GM18507 (cell line): ENCODE data around the gene PRDM7.
"Not testable (repeated sequence)": the region's sequence is repeated elsewhere in the genome, so short reads cannot be mapped to it uniquely, and the experiment has no call there.

ENCODE experiments used
- DNase-seq: peaks from one replicate; pipeline ENCODE4 v3.0.0; 2011; ENCODE audit warnings: low read depth; ENCODE audit not compliant: insufficient read length; ENCODE audit errors: extremely low spot score
- FAIRE-seq: peaks from 2 replicates; lab custom pipeline; 2011; peaks lifted over from hg19 to GRCh38; lab: Jason Lieb, UNC

PRDM7 gene

GRCh38 chr16:90077757-90078578 lies 837 bp upstream of the PRDM7 start:
- DNase-seq, result no peak
- FAIRE-seq, result no peak

- DNase-seq (no peak), FAIRE-seq (no peak)
Observed at GRCh38 chr16:90072442-90073105, 4.6 kb downstream of the PRDM7 start.

GRCh38 chr16:90070440-90070839 lies 6.7 kb downstream of the PRDM7 start:
- DNase-seq (no peak), FAIRE-seq (no peak)

- FAIRE-seq (no peak), DNase-seq (no peak)
Observed at GRCh38 chr16:90061437-90061836, 15.7 kb downstream of the PRDM7 start.

DNA sequence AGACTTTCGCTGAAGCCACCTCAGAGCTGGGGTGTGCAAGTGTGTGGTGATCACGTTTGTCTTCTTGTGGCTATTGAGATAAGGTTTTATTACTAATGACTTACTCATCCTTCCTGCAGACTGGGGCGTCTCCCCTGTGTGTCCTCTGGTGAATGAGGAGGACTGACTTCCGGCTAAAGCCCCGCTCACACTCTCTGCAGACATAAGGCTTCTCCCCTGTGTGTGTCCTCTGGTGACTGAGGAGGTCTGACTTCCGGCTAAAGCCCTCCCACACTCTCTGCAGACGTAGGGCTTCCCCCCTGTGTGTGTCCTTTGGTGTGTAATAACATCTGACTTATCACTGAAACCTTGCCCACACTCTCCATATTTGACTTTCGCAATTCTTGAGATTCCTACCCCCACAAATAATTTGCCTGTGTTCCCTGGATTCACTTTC lies 19.4 kb downstream of the PRDM7 start:
- FAIRE-seq, result no peak

GRCh38 chr16:90056521-90056920 lies 20.6 kb downstream of the PRDM7 start:
- FAIRE-seq, DNase-seq: not testable (repeated sequence)

More for the DNA sequence above, 19.4 kb downstream of the PRDM7 start:
- DNase-seq, result no peak

GRCh38 chr16:90055371-90055770 lies 21.8 kb downstream of the PRDM7 start:
- FAIRE-seq, result no peak
- DNase-seq, result no peak

DNA sequence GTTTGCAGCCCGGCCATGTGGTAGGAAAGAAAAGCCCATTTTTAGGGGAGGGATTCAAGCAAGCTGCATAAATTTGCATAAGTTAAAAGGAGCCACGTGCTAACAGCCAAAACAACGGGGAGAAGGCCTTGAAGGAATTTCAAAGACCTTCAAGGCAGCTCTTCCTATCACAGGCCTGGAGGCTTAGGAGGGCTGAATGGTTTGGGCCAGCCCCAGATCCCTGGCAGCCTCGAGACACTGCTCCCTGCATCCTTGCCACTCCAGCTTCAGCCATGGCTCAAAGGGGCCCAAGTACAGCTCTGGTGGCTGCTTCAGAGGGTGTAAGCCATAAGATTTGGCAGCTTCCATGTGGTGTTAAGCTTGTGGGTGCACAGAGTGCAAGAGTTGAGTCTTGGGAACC lies 22.6 kb downstream of the PRDM7 start:
- DNase-seq, result no peak
- no peak for FAIRE-seq

GRCh38 chr16:90053902-90054500 lies 23.1 kb downstream of the PRDM7 start:
- DNase-seq, result no peak
- FAIRE-seq, result no peak

DNA sequence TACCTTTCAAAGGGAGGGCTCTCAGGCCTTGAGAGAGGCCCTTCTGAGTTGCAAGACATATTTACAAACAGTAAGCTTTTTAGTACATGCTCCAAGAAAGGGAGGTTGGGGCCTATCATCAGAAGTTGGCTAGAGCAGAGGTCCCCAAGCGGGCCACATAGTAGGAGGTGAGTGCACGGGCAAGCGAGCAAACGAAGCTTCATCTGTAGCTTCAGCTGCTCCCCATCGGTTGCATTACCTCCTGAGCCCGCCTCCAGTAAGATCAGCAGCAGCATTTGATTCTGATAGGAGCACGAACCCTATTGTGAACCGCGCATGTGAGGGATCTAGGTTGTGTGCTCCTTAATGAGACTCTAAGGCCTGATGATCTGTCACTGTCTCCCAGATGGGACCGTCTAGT lies 26.2 kb downstream of the PRDM7 start:
- FAIRE-seq (no peak), DNase-seq (no peak)

DNA sequence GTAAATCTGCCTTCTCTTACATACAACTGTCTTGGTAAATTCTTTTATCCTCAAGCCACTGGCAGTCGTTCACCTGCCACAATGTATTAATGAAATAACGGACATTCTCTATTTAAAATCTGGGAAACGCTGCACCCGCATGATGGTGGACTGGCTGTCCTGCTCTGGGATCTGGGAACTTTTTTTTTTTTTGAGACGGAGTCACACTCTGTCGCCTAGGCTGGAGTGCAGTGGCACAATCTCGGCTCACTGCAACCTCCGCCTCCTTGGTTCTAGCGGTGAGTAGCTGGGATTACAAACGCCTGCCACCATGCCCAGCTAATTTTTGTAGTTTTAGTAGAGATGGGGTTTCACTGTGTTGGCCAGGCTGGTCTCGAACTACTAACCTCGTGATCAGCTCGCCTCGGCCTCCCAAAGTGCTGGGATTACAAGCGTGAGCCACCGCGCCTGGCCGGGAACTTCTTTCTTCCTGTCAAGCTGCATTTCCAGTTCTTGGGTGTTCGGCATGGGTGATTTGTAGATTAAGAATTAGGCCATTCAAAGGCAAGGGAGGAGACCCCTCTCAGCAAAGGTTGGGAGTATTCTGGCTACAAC lies 28.3 kb downstream of the PRDM7 start:
- DNase-seq (no peak), FAIRE-seq (no peak)

DNA sequence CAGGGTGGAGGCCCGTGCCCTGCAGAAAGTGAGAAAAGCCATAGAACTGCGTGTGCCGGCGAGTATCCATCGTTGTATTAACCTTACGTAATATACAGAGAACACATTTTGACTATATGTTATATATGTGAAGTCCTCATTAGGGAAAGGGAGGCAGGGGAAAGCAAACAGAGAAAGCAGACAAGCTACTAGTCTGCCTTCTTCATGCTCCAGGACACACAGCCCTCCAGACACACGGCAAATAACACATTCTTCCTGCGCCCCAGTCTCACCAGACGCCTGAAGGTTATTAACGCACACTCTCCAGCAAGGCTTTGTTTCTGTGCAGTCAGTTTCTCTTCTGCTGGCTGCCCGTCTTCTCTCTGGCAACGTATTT lies 28.8 kb downstream of the PRDM7 start:
- FAIRE-seq, result no peak

GRCh38 chr16:90047714-90048346 lies 29.3 kb downstream of the PRDM7 start:
- DNase-seq (no peak), FAIRE-seq (no peak)

More for the DNA sequence above, 28.8 kb downstream of the PRDM7 start:
- no peak for DNase-seq

GRCh38 chr16:90046971-90047713 lies 30.0 kb downstream of the PRDM7 start:
- FAIRE-seq (no peak), DNase-seq (no peak)

- DNase-seq (no peak), FAIRE-seq (no peak)
Observed at GRCh38 chr16:90046122-90046970, 30.8 kb downstream of the PRDM7 start.

DNA sequence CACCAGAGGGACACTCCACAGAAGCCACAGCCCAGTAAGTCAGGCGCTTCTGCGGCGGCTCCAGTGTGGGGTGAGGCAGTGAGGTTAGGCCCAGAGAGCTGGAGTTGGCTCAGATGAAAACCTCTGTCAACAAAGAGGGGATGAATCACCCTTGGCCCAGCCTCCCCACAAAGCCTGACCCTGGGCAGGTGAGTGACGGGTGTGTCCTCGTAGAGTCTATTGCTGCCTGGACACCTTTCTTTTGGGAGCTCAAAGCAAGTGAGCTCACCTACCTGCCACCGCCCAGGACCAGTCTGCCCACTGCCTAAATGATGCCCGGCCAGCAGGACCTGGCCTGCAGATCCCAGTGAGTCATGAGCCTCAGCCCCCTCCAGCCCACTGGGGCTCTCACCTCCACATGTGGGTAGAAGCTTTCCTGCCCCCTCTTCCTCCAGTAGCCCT lies 33.0 kb downstream of the PRDM7 start:
- FAIRE-seq (no peak), DNase-seq (no peak)

DNA sequence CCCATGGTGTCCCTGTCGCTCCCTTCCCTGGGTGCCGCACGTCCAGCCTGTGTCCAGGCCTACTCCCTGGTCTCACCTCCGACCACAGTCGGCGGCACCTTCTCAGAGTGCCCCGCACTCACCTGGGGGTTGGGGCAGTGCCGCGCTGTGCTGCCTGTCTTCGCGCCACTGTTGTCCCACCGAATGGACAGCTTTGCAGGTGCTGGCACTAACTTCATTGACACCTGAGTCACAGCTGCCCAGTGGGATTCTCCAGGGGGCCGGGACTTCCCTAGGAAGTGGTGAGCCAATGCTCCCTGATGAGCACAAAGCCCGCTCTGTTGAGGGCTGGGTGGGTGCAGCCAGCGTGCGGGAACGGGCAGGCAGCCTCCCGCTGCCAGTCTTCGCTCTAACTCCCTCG lies 33.6 kb downstream of the PRDM7 start:
- DNase-seq (no peak), FAIRE-seq (no peak)

- FAIRE-seq, result no peak
- no peak for DNase-seq
Observed at GRCh38 chr16:90042946-90043514, 34.1 kb downstream of the PRDM7 start.
